D721Med (cell line): Measurements from ENCODE around the gene NOP16.

Experiments
- DNase-seq: peaks from one replicate; pipeline ENCODE4 v3.0.0; 2011; ENCODE audit warnings: low spot score; ENCODE audit not compliant: insufficient read length
- FAIRE-seq: peaks from 2 replicates; lab custom pipeline; 2011; peaks lifted over from hg19 to GRCh38; lab: Jason Lieb, UNC
- CTCF ChIP-seq: IDR thresholded peaks from 2 replicates; pipeline ENCODE4 v1.5.1; 2012; ENCODE audit warnings: mild to moderate bottlenecking, control low read depth; ENCODE audit not compliant: insufficient read depth; ENCODE audit errors: missing control alignments

Gene NOP16

DNA sequence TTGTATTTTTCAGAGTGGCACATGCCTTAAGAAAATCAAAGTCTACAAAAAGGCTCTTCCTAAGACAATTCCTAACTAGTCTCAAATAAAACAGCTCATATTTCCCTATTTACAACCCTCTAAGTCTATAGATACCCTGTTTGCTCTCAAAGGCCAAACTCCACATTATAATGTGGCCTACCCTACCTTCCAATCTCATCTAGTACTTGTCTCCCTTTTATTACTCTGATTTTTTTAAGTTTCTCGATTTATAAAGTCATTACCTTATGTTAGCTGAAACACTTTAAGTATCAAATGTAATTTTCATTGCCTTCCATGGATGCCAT is 46.3 kb downstream of the NOP16 start:
- DNase-seq (no peak), FAIRE-seq (no peak)
- no peak for TF ChIP-seq CTCF

DNA sequence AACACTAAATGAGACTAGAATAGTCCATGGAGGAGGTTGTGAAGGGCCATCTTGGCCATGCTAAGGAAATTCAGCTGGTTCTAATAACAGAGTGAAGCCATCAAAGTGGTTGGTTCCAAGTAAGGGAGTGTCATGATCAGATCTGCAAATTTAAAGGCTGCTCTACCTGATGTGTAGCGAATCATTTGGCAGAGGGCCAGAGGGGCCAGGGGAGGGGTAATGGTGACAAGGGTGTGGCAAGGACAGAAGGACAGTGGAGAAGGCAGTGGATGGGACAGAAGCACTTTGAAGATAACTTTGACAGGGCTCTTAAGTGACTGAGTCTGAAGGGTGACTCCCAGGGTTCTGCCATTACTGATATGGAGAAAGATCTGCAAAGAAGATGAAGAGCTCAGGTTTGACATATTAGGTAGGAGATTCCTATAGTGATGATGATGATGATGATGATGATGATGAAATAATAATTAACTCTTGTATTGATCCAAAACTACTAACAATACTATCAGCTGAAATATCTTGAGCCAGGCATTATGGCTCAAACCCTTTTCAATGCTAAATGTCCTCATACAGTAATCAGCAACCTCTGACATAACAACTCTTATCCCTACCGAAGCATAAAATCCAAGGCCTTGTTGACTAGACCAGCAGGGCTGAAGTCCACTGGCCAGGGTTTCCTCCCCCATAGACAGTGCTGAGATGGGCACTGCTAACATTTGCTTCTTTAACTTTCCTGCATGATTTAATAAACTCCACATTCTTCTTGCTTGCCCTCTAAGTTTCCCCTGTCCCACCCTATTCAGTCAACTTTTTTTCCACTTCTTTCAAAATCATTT is 46.9 kb downstream of the NOP16 start:
- DNase-seq: no peak
- no peak for FAIRE-seq
- TF ChIP-seq CTCF: no peak

- no peak for TF ChIP-seq CTCF
- FAIRE-seq: no peak
- DNase-seq: no peak
Measured at GRCh38 chr5:176339304-176339703, 49.1 kb downstream of the NOP16 start.

- DNase-seq (no peak), FAIRE-seq (no peak)
- TF ChIP-seq CTCF: no peak
Measured at GRCh38 chr5:176337913-176338312, 50.5 kb downstream of the NOP16 start.

DNA sequence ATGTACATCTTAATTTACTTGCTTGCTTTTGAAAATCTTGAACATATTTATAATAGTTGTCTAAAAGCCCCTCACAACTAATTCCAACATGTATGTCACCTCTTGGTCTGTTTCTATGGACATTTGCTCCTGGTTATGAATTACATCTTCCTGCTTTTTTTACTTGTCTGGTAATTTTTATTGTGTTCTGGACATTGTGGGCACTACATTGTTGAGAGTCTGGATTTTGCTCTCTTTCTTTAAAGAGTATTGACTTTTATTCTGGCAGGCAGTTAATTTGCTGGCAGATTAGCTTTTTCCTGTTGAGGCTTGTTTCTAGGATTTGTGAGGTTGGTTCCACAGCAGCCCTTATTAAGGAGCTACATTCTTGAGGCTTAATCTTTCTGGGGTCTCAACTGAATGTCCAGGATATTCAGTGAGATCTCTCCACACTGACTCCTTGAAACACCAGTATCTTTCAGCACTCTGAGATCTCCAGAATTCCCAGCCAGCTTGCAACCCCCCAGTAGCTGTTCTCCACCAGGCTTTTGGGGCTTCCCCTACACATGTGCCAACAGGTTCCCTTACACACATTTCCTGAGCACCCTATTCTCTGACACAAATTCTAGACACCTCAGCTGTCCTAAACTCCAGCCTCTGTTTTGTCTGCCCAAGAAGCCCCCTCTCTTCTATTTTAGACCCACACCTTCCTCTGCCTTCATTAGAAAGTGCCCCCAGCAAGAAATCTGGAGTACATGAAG is 54.2 kb downstream of the NOP16 start:
- no peak for DNase-seq
- TF ChIP-seq CTCF: no peak
- no peak for FAIRE-seq
